CD4-positive, alpha-beta T cell treated with Interleukin-17A for 1 hour (primary cell): ENCODE measurements around the gene SMIM24.

Experiments used
- DNase-seq: peaks from one replicate; pipeline ENCODE4 v3.0.0-alpha.2; 2020

The SMIM24 gene

DNA sequence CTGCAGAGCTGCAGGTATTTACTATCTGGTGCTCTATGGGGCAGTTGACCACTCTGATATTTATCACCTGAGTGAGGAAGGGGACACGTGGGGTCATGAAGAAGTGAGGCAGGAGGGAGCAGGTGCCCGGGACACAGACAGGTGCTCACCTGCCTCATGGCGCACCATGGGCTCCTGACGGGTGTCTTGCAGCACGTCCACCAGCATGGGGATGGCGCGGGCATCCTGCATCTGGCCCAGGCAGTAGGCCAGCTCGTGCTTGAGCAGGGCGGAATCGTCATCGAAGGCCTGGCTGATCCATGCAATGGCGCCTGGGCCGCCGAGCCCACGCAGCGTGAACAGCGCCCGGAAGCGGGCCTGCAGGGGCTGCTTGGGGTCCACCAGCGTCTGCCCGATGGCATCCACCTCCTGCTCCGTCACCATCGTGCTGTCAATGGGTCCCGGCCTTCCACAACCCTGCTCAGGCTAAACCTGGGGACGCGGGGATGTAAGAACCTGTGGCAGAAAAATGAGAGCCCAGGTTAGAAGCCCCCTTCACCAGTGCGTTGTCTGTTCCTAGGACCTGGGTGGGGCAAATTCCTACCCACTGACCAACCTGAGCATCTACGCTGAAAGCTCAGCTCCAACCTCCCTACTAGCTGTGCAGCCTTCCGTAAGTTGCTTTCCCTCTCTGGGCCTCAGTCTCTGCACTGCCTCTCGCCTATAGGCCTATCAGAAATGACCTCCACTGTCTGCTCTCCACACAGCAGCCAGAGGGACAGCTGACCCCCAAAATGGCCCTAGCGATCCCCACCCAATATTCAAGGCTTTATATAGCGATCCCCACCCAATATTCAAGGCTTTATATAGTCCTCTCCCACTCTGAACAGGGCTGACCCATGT lies 16.3 kb upstream of the SMIM24 start:
- DNase-seq, result no peak

GRCh38 chr19:3494559-3494958 lies 14.2 kb upstream of the SMIM24 start:
- DNase-seq, result peak; percentile 59

- DNase-seq, result peak; percentile 37
Observed at GRCh38 chr19:3494051-3494450, 13.7 kb upstream of the SMIM24 start.

DNA sequence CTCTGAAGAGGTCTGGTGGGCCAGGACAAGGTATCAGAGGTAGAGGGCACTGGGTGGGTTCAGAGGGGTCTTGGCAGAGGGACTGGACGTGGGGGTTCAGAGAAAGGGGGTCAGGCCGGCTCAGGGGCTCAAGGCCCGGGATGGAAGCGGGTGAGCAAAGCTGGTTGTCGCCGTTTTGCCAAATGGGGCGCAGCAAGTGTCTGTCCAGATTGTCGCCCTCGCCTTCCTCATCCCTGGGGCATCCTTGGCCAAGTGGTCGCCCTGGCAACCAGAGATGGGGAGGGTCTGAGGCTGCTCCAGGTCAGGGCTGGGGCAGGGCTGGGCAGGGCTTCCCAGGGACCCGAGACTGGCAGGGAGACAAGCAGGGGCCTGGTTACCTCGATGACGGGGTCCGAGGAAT lies 13.3 kb upstream of the SMIM24 start:
- DNase-seq, result no peak

DNA sequence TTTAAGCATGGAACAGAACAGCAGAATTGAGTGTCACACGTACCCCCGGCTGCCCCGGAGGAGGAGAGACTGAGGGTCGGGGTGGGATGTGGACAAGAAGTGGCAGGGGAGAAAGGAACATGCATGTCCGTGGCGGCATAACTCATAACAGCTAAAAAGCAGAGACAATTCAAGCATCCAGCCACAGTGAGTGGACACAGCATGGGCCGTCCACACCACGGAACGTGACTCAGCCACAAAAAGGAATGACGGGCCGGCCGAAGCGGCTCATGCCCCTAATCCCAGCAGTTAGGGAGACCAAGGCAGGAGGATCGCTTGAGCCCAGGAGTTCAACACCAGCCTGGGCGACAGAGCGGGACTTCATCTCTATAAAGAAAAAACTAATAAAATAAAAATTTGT lies 12.6 kb upstream of the SMIM24 start:
- no peak for DNase-seq

DNA sequence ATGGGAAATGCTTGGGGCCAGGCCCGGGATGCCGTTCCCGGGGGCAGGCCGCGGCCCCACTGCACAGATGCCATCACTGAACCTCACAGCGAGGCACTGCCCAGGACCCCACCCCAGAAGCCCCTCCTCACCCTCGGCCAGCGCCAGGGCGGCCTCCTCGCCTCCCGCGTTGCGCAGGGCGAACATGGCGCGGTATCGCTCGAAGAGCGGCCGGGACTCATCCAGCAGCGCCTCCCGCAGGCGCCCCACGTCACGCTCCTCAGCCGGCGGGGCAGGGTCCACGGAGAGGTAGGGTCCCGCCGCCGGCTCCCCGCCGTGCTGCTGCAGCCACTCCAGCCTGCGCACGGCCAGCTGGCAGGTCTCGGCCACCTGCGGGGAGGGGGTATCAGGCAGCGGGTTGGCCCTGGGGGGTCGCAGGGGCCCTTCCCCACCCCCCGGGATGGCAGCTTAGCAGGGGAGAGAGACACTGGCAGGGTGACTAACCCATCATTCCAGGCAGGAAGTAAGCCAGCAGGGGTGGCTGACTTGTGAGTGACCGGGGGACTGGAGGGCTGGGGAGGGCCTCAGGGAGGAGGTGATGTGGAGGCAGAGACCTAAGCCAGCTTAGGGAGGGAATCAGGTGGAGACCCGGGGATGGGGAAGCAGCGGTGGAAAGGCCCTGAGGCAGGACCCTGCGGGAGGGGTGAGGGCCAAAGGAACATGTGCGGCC lies 12.0 kb upstream of the SMIM24 start:
- no peak for DNase-seq

DNA sequence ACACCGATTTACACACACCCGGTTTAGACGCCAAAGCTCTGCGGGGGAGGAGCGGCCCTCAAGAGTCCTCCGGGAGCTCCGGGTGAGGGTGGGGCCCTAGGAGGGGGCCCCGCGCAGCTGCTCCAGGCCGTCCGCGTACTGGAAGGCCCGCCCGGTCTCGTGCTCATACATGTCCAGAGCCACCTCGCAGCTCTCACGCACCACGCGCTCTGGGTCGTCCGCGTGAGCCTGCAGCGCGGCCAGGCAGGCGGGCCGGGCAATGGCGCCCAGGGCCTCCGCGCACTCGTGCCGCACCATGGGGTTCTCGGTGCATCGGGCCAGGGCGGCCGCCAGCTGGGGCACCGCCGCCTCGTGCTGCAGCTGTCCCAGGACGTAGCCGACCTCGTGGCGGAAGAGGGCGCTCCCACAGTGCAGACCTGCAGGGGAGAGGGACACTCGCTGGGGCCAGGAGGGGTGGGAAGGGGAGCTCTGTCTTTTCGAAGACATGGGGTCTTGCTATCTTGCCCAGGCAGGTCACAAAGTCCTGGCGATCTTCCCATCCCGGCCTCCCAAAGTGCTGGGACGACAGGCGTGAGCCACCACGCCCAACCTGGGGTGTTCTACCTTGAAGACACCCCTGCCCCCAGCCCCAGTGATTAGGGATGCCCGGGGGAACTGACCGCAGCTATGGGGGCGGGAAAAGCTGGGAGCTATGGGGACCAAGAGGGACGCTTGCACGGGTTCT lies 11.2 kb upstream of the SMIM24 start:
- DNase-seq, result no peak

DNA sequence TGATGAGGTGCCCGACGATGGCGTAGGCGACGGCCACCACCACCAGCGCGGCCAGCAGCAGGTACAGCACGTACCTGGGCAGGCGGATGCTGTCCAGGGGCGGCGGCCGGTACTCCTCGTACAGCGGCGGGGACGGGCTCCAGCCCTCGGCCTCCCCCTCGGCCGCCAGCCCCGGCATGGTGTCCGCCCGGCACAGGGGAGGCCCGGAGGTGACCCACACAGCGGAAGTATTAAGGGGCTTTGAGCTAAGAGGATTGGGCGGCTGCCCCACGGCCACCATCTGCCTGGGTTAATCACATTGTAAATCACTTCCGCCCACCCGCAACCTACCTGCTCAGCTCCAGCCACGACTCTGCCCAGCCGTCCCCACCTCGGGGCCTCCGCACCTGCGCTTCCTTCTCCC lies 2.9 kb upstream of the SMIM24 start, which contains the start of gene SMIM44:
Gene SMIM44 (minus strand): TSS at position 216 of the 403 bp plus-strand sequence. CDS start 38 bp downstream, at position 178.
- DNase-seq, result no peak

DNA sequence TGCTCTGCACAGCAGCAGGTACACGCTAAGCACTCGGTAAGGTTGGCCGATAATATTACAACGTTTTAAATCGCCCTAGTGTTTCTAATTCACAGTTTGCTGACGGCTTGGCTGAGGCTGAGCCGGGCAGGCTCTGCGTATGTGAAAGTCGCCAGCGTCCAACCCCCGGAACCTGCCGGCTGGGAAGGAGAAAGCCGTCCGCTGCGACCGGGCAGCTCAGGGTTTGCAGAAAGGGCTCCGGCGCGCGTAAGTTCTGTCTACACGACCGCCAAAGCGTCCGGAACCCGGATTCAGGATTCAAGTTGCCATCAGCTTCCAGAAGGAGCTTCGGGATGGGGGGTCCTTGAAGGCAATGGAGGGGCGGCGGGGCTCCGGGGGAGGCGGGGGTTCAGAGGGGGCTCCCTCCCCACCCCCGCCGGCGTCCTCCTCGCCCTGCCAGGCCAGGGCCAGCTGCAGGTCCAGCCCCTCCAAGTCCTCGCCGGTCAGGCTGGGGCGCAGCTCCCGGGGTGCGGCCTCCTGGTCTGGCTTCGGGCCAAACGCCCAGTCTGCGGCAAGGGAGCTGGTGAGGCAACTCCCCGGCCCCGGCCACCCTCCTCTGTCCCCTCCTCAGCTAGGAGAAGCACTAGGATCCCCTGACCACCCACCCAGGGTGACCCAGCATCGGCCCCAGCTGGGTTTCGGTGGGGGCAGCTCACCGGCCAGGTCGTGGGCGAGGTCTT lies 2.3 kb upstream of the SMIM24 start:
- no peak for DNase-seq

DNA sequence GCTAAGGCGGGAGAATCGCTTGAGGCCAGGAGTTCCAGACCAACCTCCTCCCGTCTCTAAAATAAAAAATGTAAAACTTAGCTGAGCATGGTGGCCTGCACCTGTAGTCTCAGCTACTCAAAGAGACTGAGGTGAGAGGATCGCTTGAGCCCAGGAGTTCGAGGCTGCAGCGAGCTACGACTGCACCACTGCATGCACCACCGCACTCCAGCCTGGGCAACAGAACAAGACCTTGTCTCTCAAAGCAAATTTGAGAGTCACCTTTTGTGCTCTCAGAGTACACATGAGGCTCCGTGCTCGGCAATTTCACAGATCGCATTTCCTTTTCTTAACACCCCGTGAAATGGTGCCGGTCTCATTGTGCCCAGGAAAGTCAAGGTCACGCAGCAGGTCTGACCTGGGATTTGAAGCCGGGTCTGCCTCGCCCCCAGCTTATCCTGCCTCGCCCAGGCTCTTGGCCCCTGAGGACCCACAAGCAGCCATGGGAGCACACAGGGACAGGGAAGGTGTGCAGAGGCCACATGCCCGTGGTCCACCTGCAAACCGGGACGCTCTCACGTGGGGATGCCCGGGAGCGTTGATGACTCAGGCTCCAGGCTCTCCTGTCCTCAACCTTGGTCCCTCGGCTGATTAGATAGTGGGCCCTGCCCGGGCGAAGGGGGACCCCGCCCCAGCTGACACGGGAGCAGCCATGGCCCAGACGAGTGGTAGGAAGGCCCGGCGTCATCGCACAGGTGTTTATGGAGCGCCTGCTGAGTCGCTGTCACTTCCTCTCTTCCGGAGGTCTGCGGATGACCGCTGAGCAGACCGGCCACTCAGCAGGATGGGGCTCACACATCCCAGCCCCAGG lies 1.1 kb upstream of the SMIM24 start:
- DNase-seq, result no peak

DNA sequence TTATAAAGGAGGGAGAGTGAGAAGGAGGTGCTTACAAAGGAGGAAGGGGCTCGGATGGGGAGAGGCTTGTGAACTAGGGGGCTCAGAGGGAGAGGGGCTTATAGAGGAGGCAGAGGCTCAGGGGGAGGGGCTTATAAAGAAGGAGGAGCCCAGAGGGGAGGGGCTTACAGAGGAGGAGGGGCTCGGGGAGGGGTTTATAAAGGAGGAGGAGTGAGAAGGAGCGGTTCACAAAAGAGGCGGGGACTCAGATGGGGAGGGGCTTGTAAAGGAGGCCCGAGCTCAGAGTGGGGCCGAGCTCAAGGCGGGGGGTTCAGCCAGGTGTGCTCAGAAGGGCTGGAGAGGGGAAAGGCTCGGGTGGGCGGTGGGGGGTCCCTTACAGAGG lies 500 bp downstream of the SMIM24 start:
- DNase-seq, result peak; percentile 39

DNA sequence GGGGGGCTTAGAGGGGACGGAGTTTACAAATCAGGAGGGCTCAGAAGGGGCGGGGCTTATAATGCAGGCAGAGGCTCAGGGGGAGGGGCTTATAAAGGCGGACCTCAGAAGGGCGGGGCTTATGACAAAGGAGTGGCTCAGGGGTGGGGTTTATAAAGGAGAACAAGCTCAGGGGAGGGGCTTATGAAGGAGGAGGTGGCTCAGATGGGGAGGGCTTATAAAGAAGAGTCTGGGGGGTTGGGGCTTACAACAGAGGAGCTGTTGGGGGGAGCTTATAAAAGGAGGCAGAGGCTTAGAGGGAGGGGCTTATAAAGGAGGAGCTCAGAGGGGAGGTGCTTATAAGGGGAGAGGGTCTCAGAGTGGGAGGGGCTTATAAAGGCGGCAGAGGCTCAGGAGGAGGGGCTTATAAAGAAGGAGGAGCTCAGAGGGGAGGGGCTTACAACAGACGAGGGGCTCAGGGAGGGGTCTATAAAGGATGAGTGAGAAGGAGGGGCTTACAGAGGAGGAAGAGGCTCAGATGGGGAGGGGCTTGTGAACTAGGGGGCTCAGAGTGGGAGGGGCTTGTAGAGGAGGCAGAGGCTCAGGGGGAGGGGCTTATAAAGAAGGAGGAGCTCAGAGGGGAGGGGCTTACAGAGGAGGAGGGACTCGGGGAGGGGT lies 1.0 kb downstream of the SMIM24 start:
- peak; percentile 73 for DNase-seq

DNA sequence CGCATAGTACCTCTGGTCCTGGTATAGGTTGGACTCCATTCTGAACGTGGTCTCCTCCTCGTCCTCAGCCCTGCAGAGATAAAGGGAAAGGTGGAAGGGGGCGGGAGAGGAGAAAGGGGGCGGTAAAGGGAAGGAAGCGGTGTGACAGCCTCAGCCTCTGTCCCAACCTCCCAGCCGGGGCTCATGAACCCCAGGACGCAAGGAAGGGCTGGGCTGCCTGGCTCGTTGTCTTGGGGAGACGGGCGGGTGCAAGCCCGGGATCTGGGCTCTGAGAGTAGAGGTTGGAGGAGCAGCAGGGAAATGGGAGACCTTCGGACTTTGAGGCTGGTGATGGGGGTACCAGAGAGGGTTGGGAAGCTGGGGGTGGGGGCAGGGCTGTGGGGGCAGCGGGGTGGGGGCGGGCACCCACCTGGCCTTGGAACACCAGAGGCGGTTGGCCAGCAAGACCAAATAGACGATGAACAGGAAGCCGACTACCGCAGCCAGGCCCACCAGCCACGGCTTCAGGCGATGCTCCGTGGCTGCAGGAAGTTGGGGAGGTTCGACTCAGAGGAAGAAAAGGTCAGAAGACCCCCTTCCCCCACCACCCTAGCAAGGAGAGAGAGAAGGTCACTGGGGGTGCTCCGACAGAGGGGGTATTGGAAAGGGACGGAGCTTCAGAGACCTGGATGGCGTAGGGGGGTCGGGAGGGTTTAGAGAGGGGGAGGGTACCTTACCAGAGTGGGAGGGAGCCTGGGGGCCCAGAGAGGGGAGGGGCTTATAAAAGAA lies 1.7 kb downstream of the SMIM24 start:
- DNase-seq, result peak; percentile 19

- DNase-seq, result no peak
Observed at GRCh38 chr19:3477951-3478350, 2.4 kb downstream of the SMIM24 start.

- DNase-seq, result no peak
Observed at GRCh38 chr19:3477506-3477905, 2.8 kb downstream of the SMIM24 start.

- no peak for DNase-seq
Observed at GRCh38 chr19:3476830-3477229, 3.5 kb downstream of the SMIM24 start.

DNA sequence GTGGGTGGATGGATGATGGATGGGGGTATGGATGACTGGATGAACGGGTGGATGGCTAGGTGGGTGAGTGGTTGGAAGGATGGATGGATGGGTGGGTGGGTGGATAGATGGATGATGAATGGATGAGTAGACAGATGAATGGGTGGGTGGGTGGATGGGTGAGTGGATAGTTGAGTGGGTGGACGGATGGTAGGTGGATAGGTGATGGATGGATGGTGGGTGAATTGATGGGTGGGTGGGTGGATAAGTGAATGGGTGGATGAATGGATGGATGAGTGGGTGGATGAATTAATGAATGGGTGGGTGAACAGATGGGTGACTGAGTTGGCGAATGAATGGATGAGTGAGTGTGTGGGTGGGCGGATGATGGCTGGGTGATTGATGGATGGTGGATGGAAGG lies 4.9 kb downstream of the SMIM24 start:
- no peak for DNase-seq

DNA sequence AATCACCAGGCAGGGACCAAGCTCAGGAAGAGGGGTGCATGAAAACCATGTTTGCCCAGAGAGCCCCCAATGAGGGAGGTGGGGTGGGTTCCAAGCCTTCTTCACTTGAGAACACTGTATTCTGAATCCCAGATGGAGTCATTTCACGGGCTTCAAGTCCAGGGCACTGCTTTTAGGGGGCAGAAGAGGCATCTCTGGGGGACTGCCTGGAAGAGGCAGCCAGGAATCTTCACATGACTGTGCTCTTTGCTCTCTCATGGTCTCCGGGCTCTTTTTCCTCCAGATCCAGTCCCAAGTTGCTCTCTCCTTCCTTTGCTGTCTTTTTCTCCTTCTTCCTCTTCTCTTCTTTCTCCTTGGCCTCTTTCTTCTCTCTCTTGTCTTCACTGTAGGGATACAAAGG lies 5.7 kb downstream of the SMIM24 start:
- DNase-seq, result no peak

- DNase-seq, result no peak
Observed at GRCh38 chr19:3474010-3474409, 6.3 kb downstream of the SMIM24 start.

DNA sequence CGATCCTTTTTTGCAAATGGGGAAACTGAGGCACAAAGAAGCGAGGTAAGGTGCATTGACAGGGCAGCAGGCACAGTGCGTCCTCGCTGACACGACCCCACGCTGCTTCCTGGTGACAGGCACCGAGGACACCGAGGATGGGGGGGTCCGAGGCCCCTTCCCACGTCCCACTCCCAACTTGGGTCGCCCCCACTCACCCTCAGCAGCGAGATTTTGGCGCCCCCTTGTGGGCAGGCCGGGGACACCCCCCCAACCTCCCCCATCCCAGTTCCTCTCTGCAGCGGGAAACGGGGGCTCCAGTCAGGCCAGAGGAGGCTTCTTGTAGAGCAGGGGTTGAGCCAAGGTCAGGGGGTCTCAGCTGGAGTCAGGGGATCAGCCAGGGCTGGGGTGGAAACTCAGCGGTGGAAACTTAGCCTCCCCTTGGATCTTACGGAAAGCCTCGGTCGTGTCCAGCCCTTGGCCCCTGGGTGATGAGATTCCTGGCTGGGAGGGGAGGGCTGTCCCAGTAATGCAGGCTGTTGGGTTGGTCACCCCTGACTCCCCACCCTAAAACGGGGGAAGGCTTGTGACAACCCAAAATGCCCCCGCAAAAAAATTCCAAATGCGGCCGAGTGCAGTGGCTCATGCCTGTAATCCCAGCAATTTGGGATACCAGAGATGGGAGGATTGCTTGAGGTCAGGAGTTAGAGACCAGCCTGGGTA lies 8.2 kb downstream of the SMIM24 start:
- DNase-seq, result peak; percentile 37
